Posterior vena cava (tissue), 2 donors: ENCODE measurements around the gene CDC73. TPM values are rescaled to one million over a fixed set of nuclear protein-coding genes. Genes with fewer than 3 reads are reported as not detected.

Experiments used
- microRNA-seq, 2 donors: library from miRNA; unstranded; fragments of <30 nt; microRNA quantifications; one replicate each; pipeline ENCODE4 v1.2.0, GENCODE V29; 2020 to 2021; ENCODE audit warnings: borderline microRNAs expressed in 2 of 2
- total RNA-seq, 2 donors: library from RNA; stranded (reverse); fragmentation: NEBNext Ultra II Directional; extraction: Animal tissue kit (Norgen Biotek cat#: 25700); gene quantifications; one replicate each; pipeline ENCODE4 v1.2.1, GENCODE V29; 2021
- donor health status: DM: yes; HTN: yes; CAD: no.
- donor health status: DM: yes; HTN: yes; CAD: no.

Gene CDC73
- total RNA-seq, 2 donors from 2014 or later = 70.0 to 79.1 TPM

Small RNA genes lying within 50 kb of the gene (microRNA-seq; reads per million reads assigned to microRNA genes)
- 0 to 0.32 reads per million in 2 donors for gene MIR1278

Other genes with a start within 250 kb of the CDC73 start
- gene UCHL5, start 62.7 kb upstream of the CDC73 start, total RNA-seq = 10 to 100 TPM; 26.0 to 36.7 TPM
- gene RO60, start 62.4 kb upstream of the CDC73 start, total RNA-seq = 10 to 100 TPM; 70.5 to 80.6 TPM
- 10 to 100 TPM; 21.1 to 26.6 TPM for gene GLRX2, start 16.6 kb upstream of the CDC73 start, total RNA-seq
- under 1 TPM; 0.76 to 0.88 TPM for gene B3GALT2, start 64.6 kb downstream of the CDC73 start, total RNA-seq